NCI-H2029 treated with DMSO at 0.1 percent for 48 hours (cell line): ENCODE measurements around the gene ZFYVE9.
"Not testable (repeated sequence)": the region's sequence is repeated elsewhere in the genome, so short reads cannot be mapped to it uniquely, and the experiment has no call there.

Experiments
- DNase-seq: peaks from one replicate; lab custom pipeline; 2025; lab: John Stamatoyannopoulos, UW

Gene ZFYVE9

GRCh38 chr1:52150946-52151345, 9.1 kb downstream of the ZFYVE9 start:
- DNase-seq: no peak

GRCh38 chr1:52152572-52152971, 10.7 kb downstream of the ZFYVE9 start:
- DNase-seq: no peak

DNA sequence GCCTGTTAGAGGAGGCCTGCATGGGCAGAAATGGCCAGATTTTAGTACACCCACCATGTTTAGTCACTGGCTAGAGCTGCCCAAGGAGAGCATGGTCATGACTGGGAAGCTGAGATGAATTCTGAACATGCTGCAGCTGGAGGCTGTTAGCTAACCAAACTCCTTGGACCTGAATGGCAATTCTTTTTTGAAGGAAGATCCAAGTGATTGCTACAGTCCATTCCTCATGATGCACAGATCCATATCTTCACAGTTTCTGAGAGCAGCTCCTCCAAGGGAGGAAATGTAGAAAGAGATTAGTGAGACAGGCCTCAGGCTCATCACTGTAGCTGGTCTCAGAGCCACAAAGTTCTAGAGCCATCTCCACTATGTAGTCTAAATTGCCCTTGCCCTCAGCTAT, 11.1 kb downstream of the ZFYVE9 start:
- DNase-seq: no peak

DNA sequence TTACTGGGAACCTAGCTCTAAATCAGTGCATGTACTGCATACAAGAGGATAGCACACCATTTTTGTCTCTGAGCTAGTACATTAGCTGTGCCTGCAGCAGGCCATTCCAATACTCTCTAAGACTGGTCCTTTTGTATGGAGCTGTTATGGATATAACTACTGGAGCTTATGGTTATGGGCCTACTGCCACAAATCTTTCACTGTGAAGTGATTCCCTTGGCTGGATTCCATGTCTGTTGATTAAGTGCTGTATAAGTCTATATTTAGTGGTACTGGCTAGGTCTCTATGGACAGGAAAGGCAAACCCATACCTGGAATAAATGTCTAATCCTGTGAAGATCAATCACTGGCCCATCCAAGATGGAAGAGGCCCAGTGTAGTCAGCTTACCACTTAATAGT, 12.0 kb downstream of the ZFYVE9 start:
- DNase-seq: peak; percentile 35

- DNase-seq: no peak
Observed at GRCh38 chr1:52156460-52156859, 14.6 kb downstream of the ZFYVE9 start.

GRCh38 chr1:52157582-52157981, 15.7 kb downstream of the ZFYVE9 start:
- no peak for DNase-seq

DNA sequence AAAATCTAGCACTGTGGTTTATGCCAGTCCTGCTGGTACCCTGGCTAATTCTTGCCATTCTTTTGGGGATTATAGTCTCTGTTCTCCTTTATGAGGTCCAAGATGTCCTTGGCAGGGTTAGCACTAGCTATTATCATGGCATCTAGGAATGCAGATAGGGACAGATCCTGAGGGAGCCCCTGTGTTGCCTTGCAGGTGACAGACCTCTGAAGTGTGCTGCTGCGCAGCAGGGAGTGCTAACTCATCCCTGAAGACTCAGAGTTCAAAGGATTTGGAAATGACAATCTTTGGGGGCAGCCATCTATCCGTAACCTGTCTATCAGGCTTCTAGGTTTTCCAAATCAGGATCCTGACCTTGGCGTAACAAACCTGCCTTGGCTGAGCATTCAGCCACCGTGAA, 16.3 kb downstream of the ZFYVE9 start:
- no peak for DNase-seq

DNA sequence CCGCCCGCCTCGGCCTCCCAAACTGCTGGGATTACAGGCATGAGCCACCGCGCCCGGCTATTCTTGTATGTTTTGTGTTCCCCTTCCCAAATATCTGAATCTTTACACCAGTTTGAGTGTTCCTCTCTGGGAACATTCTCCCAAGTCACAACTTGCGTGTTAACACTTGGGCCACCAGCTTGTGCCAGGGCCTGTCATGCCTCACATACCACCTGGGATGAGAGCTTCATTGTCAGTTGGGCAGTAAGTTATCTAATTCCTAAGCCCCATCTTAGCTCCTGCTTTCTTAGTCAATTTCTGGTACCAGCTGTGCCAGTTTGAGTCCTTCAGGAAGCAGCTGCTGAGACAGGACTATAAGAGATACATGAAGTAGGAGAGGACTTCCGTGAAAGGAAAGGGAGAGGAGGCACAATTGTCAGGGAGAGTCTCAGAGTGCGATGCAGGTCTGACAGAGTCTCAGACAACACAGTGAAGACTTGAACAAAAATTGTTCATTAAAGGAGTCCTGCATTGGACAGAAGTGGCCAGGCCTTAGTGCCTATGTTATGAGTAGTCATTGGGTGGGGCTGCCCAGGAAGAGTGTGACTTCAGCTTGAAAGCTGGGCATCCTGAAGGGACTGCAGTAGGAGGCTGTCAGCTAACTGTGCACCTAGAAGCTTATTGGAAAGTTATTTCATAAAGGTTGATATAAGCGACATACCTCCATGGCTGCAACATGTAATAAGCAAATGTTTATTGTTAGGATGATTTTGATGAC, 17.3 kb downstream of the ZFYVE9 start:
- DNase-seq: no peak

DNA sequence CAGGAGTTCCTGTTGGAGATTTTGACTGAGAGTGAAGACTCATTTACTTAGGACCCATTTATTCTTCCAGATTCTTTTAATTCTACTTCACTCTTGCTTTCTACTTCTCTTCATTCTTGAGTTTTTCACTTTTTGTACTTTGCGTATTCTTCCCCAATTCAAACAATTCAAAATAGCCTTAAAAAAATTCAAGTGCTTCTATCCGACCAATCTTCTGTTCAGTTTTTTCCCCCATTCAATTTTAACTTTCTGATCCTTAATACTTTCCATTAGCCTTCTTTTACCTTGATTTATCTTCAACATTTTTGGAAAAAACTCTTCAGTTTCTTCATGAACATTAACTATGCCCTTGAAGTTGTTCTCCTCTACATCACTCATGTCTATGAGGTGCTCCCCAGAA, 21.1 kb downstream of the ZFYVE9 start:
- DNase-seq: no peak

DNA sequence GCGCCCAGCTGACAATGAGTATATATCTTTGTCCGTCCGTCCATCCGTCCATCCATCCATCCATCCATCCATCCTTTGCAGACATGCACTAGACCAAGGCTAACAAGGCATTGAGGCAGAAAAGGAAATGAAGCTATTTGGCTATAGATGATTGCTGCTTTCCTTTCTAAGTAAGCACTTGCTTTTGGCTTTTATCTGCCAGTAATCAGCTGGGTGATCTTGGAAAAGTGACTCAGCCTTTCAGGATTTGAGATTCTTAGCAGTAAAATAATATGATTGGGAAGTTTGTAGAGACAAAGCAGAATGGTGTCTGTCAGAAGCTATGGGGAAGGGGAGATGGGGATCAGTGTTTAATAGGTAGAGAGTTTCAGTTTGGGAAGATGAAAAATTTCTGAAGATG, 22.7 kb downstream of the ZFYVE9 start:
- no peak for DNase-seq

- DNase-seq: no peak
Observed at GRCh38 chr1:52166996-52167753, 25.3 kb downstream of the ZFYVE9 start.

- DNase-seq: no peak
Observed at GRCh38 chr1:52168373-52169080, 26.6 kb downstream of the ZFYVE9 start.

DNA sequence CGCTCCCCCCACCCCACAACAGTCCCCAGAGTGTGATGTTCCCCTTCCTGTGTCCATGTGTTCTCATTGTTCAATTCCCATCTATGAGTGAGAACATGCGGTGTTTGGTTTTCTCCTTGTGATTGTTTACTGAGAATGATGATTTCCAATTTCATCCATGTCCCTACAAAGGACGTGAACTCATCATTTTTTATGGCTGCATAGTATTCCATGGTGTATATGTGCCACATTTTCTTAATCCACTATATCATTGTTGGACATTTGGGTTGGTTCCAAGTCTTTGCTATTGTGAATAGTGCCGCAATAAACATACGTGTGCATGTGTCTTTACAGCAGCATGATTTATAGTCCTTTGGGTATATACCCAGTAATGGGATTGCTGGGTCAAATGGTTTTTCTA, 29.3 kb downstream of the ZFYVE9 start:
- not testable (repeated sequence) for DNase-seq

DNA sequence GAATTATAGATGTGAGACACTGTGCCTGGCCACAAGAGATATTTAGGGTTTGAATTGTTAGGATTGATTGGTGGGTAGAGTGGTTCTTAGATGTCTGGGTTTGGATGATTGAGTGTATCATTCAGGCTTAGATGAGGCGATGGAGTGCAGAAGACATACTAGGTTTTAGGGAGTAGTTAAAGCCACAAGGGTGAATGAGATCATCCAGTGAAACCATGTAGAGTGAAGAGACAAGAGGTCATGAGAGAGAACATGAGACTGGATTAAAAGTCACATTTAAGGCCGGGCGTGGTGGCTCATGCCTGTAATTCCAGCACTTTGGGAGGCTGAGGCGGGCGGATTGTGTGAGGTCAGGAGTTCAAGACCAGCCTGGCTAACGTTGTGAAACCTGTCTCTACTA, 37.2 kb downstream of the ZFYVE9 start:
- DNase-seq: no peak

DNA sequence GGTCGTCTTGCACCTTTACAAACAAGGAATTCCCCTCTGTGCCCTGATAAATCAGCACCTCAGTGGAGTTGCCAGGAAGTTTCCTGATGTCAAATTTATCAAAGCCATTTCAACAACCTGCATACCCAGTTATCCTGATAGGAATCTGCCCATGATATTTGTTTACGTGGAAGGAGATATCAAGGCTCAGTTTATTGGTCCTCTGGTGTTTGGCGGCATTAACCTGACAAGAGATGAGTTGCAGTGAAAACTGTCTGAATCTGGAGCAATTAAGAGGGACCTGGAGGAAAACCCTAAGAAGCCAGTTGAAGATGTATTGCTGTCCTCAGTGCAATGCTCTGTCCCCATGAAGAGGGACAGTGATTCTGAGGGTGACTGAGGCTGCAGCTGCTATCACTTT, 38.3 kb downstream of the ZFYVE9 start:
- no peak for DNase-seq

GRCh38 chr1:52181759-52182158, 39.9 kb downstream of the ZFYVE9 start:
- not testable (repeated sequence) for DNase-seq

DNA sequence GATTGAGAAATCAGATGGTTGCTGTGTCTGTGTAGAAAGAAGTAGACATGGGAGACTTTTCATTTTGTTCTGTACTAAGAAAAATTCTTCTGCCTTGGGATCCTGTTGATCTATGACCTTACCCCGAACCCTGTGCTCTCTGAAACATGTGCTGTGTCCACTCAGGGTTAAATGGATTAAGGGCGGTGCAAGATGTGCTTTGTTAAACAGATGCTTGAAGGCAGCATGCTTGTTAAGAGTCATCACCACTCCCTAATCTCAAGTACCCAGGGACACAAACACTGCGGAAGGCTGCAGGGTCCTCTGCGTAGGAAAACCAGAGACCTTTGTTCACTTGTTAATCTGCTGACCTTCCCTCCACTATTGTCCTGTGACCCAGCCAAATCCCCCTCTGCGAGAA, 40.4 kb downstream of the ZFYVE9 start:
- DNase-seq: not testable (repeated sequence)

- DNase-seq: peak; percentile 66
Observed at GRCh38 chr1:52182874-52183400, 41.0 kb downstream of the ZFYVE9 start.

GRCh38 chr1:52186449-52186848, 44.6 kb downstream of the ZFYVE9 start:
- no peak for DNase-seq

- no peak for DNase-seq
Observed at GRCh38 chr1:52189898-52190480, 48.1 kb downstream of the ZFYVE9 start.

GRCh38 chr1:52190500-52191252, 48.8 kb downstream of the ZFYVE9 start:
- no peak for DNase-seq
